GM13976 (cell line): ENCODE results near the gene FEN1.

Experiments used
- DNase-seq: peaks from one replicate; pipeline ENCODE4 v3.0.0; 2012; ENCODE audit warnings: low spot score
- in situ Hi-C: fragments of 300-500 bp; cut with MboI; formaldehyde crosslinking; loops from one replicate; pipeline ENCODE4 v1.12.0; 2022; ENCODE audit warnings: low sequenced_read_pairs, mixed read lengths, inconsistent platforms; ENCODE audit not compliant: unreplicated experiment
- TF ChIP-seq, protein P1 (sequence below): IDR thresholded peaks from 2 replicates; pipeline ENCODE4 v1.5.1; 2012; ENCODE audit warnings: borderline replicate concordance, mild to moderate bottlenecking; ENCODE audit not compliant: insufficient read depth; ENCODE audit errors: extremely low read depth, missing control alignments, control extremely low read depth

Gene FEN1

DNA sequence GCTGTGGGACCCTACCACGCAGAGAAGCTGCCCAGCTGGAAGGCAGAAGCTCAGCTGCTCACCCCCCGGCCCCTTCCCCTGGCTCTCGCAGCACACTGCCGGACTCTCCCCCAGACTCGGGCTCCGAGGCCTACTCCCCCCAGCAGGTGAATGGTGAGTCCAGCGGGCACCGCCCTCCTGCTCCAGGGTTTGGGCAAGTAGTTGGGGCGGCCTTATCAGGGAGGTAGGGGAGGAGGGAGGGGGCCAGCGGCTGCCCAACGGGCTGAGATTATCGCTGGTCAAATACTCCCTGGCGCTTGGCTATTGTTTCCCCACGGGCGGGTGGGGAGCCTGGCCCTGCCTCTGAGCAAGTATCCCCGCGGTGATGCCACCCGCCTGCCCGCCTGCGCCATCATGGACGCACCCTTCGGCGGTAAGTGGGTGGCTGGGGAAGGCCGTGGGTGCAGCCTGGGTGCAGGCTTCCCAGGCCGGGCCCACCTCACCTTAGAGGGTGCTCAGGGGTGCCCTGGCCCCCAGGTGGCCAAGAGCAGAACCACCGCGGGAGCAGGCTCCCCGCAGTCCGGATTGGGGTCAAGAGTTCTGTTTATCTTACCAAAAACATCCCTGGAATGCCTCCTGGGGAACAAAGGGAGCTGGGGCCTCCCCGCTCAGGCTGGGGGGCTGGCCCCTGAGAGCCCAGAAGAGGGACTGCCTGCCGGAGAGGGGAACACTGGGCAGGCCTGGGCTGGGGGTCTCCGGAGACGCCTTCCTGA, 23.4 kb upstream of the FEN1 start:
- in situ Hi-C loops: no loop called here
- DNase-seq: no peak
- TF ChIP-seq, protein P1, sequence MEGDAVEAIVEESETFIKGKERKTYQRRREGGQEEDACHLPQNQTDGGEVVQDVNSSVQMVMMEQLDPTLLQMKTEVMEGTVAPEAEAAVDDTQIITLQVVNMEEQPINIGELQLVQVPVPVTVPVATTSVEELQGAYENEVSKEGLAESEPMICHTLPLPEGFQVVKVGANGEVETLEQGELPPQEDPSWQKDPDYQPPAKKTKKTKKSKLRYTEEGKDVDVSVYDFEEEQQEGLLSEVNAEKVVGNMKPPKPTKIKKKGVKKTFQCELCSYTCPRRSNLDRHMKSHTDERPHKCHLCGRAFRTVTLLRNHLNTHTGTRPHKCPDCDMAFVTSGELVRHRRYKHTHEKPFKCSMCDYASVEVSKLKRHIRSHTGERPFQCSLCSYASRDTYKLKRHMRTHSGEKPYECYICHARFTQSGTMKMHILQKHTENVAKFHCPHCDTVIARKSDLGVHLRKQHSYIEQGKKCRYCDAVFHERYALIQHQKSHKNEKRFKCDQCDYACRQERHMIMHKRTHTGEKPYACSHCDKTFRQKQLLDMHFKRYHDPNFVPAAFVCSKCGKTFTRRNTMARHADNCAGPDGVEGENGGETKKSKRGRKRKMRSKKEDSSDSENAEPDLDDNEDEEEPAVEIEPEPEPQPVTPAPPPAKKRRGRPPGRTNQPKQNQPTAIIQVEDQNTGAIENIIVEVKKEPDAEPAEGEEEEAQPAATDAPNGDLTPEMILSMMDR: no peak

DNA sequence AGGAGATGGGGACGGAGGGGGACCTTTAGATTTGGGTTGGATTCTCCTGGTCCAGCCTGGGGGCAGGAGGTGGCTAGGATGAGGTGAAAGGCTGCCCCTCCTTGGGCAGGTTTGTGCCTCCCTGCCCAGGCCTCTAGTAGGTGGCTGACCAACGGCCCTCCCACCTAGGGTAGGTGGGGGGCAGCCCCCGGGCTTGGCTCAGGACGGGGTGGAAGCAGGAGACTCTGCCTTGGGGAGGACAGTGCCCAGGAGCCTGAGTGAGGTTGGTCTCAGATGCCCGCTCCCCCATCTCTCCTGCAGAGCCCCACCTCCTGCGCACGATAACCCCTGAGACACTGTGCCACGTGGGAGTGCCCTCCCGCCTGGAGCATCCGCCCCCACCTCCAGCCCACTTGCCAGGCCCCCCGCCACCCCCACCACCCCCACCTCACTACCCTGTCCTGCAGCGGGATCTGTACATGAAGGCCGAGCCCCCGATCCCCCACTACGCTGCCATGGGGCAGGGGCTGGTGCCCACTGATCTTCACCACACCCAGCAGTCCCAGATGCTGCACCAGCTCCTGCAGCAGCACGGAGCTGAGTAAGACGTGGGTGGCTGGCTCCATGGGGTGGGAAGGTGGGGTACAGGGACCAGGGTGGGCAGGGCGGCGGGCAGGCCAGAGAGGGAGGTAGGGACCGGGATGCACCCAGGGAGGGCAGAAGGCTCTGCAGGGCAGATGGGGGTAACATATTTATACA, 22.6 kb upstream of the FEN1 start:
- DNase-seq: no peak
- in situ Hi-C loops: no loop called here
- TF ChIP-seq, protein P1: no peak

DNA sequence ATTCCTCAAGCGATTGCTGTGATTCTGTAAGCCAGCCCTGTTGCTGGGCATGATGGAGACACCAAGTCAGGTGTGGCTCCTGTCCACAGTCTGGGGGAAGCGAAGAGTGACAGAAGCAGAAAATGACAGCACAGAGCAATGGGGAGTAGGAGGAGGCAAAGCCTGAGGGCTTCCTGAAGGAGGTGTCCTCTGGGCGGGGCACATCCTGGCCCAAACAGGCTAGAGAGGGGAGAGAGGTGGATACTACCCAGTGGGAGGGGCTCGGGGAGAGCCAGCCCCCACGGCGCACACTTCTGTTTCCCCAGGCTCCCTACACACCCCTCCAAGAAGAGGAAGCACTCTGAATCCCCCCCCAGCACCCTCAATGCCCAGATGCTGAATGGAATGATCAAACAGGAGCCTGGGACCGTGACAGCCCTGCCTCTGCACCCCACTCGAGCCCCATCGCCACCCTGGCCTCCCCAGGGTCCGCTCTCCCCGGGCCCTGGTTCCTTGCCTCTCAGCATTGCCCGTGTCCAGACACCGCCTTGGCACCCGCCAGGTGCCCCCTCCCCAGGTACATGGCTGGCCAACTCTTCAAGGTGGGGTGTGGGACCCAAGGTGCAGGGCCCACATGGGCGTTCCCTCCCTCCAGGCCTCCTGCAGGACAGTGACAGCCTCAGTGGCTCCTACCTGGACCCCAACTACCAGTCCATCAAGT, 21.4 kb upstream of the FEN1 start:
- in situ Hi-C loops: no loop called here
- TF ChIP-seq, protein P1: peak; percentile 3
- DNase-seq: no peak

DNA sequence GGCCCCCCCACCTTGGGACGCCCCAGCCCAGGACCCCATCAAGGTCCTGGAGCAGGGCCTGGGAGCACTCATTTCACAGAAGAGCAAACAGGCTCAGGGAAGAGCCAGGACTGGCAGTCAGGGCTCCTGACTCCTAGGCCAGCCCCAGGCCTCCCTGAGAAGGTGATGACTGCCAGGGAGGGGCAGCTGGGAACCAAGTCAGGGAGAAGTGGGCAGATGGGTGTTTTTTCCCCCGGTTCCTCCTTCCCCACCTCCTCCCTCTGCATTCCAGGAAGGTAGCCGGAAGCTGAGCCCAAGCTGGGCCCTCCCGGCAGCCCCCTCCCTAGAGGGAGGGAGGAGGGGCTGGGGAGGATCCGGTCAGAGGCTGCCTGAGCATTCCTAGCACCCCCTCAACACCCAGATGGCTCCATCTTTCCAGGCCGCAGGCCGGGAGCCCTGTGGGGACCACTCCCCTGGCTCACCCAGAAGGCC, 20.7 kb upstream of the FEN1 start:
- in situ Hi-C loops: no loop called here
- no peak for DNase-seq
- TF ChIP-seq, protein P1: no peak

DNA sequence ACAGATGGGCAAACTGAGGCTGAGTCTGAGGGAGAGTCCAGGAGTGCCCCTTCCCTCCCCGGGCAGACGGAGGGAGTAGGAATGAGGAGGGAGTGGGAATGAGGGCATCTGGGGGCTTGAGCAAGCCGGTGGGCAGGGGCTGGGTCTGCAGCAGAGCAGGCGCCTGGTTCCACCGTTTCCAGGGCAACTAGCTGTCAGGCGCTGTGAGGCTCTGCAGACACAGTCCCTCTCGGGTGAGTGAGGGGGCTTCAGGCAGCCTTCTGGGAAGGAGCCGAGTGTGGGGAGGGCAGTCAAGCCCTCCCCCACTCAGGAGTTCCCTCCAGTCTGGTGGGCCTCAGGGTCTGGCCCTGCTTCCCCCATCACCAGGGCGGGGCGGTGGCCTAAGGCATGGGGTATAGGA, 19.4 kb upstream of the FEN1 start:
- in situ Hi-C loops: no loop called here
- DNase-seq: no peak
- TF ChIP-seq, protein P1: no peak

DNA sequence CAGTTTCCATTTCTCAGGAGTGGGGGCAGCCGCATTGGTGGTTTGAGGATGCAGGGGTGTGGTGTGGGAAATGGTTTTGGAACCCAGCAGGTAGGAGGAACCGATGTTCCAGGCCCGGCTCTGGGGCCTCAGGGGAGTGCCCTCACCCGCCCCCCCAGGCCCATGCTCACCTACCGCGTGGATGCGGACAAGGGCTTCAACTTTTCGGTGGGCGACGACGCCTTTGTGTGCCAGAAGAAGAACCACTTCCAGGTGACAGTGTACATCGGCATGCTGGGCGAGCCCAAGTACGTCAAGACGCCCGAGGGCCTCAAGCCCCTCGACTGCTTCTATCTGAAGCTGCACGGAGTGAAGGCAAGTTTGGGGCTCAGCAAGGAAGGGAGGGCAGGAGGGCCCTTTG, 18.9 kb upstream of the FEN1 start:
- no peak for DNase-seq
- in situ Hi-C loops: no loop called here
- TF ChIP-seq, protein P1: no peak
